Uterus (tissue), 2 donors: ENCODE measurements around the gene ZNF653.

Source experiments
- CTCF ChIP-seq, 4 experiments: fragments of 200-600 bp in 2 of 4; fragments of 450-650 bp in 2 of 4; sonication (generic) in 2 of 4; IDR thresholded peaks; one replicate each; pipeline ENCODE4 v1.5.1; 2016 to 2019; ENCODE audit warnings: antibody characterized with exemption in 4 of 4, mild to moderate bottlenecking in 2 of 4, moderate library complexity in 1 of 4
- POLR2A ChIP-seq, 2 donors: fragments of 450-650 bp; IDR thresholded peaks; one replicate each; pipeline ENCODE4 v1.6.1; 2016; ENCODE audit warnings: antibody characterized with exemption in 2 of 2, mild to moderate bottlenecking in 1 of 2, moderate library complexity in 1 of 2

- TF ChIP-seq CTCF (IDR thresholded peaks at IDR 0.05) (no peak), POLR2A (IDR thresholded peaks at IDR 0.05) (no peak)
These were observed 48.5 kb upstream of the ZNF653 start for GRCh38 chr19:11554160-11554559.
